Liver (tissue), 9 donors: Measurements from ENCODE around the gene TBX5. TPM values are rescaled to one million over a fixed set of nuclear protein-coding genes. Genes with fewer than 3 reads are reported as not detected.

Source experiments
- DNase-seq: peaks from one replicate; pipeline ENCODE4 v3.0.0-alpha.2; 2017; ENCODE audit warnings: low spot score
- H3K27ac ChIP-seq, 2 donors: one replicate each; pipeline ENCODE4 v1.7.0; 2013; ENCODE audit warnings: inconsistent platforms in 2 of 2, low read length in 2 of 2, control low read depth in 1 of 2, low read depth in 1 of 2, mild to moderate bottlenecking in 1 of 2
- H3K27me3 ChIP-seq, 4 donors: one replicate each; pipeline versions ENCODE4 v1.6.1 to v1.7.0; 2013; ENCODE audit warnings: low read length in 3 of 4, inconsistent platforms in 1 of 4, mild to moderate bottlenecking in 1 of 4, moderate library complexity in 1 of 4; ENCODE audit not compliant: control insufficient read depth in 4 of 4, insufficient read depth in 4 of 4
- H3K36me3 ChIP-seq, 4 donors: one replicate each; pipeline versions ENCODE4 v1.6.1 to v1.7.0; 2013; ENCODE audit warnings: low read length in 3 of 4, mild to moderate bottlenecking in 3 of 4, low read depth in 1 of 4, moderate library complexity in 1 of 4; ENCODE audit not compliant: control insufficient read depth in 4 of 4, insufficient read depth in 3 of 4
- H3K4me1 ChIP-seq, 4 donors: one replicate each; pipeline versions ENCODE4 v1.6.1 to v1.7.0; 2013; ENCODE audit warnings: low read length in 3 of 4, mild to moderate bottlenecking in 3 of 4, moderate library complexity in 1 of 4; ENCODE audit not compliant: control insufficient read depth in 4 of 4, insufficient read depth in 4 of 4
- H3K4me3 ChIP-seq, 3 donors: one replicate each; pipeline versions ENCODE4 v1.6.1 to v1.7.0; 2013; ENCODE audit warnings: low read length in 3 of 3, control low read depth in 1 of 3, low read depth in 1 of 3, mild to moderate bottlenecking in 1 of 3
- H3K9ac ChIP-seq, 2 donors: one replicate each; pipeline ENCODE4 v1.7.0; 2013; ENCODE audit warnings: low read length in 2 of 2, mild to moderate bottlenecking in 2 of 2, moderate library complexity in 2 of 2, control low read depth in 1 of 2, low read depth in 1 of 2
- H3K9me3 ChIP-seq, 4 donors: one replicate each; pipeline versions ENCODE4 v1.6.1 to v1.7.0; 2013; ENCODE audit warnings: low read length in 3 of 4; ENCODE audit not compliant: control insufficient read depth in 4 of 4
- ATF3 ChIP-seq: IDR thresholded peaks from 2 replicates; pipeline ENCODE4 v1.6.1; 2016; ENCODE audit warnings: antibody characterized with exemption
- CTCF ChIP-seq: fragments of 150-350 bp; IDR thresholded peaks from 2 replicates; pipeline ENCODE4 v1.5.1; 2017; ENCODE audit warnings: improper control_type of control experiment, low read depth, low read length; ENCODE audit not compliant: missing input control
- EGR1 ChIP-seq, 2 donors: IDR thresholded peaks; 2 replicates each; pipeline ENCODE4 v1.6.1; 2016 to 2018; ENCODE audit warnings: antibody characterized with exemption in 2 of 2, low read depth in 2 of 2
- FOXA2 ChIP-seq: IDR thresholded peaks from 2 replicates; pipeline ENCODE4 v1.6.1; 2016; ENCODE audit warnings: antibody characterized with exemption
- GABPA ChIP-seq, 2 donors: IDR thresholded peaks in 1 of 2; conservative IDR thresholded peaks in 1 of 2; 2 replicates each; pipeline ENCODE4 v1.6.1; 2016; ENCODE audit warnings: antibody characterized with exemption in 2 of 2, mild to moderate bottlenecking in 1 of 2, moderate library complexity in 1 of 2
- HNF4A ChIP-seq, 2 donors: conservative IDR thresholded peaks; 2 replicates each; pipeline ENCODE4 v1.6.1; 2016; ENCODE audit warnings: antibody characterized with exemption in 2 of 2, mild to moderate bottlenecking in 2 of 2
- HNF4G ChIP-seq: IDR thresholded peaks from 2 replicates; pipeline ENCODE4 v1.6.1; 2016; ENCODE audit warnings: antibody characterized with exemption
- JUND ChIP-seq, 2 donors: IDR thresholded peaks; 2 replicates each; pipeline ENCODE4 v1.6.1; 2016; ENCODE audit warnings: antibody characterized with exemption in 2 of 2
- MAX ChIP-seq: IDR thresholded peaks from 2 replicates; pipeline ENCODE4 v1.6.1; 2016; ENCODE audit warnings: antibody characterized with exemption
- NR2F2 ChIP-seq: IDR thresholded peaks from 2 replicates; pipeline ENCODE4 v1.6.1; 2016; ENCODE audit warnings: antibody characterized with exemption
- RAD21 ChIP-seq, 2 donors: IDR thresholded peaks; 2 replicates each; pipeline ENCODE4 v1.6.1; 2016; ENCODE audit warnings: antibody characterized with exemption in 2 of 2, mild to moderate bottlenecking in 2 of 2
- REST ChIP-seq: IDR thresholded peaks from 2 replicates; pipeline ENCODE4 v1.6.1; 2016; ENCODE audit warnings: antibody characterized with exemption, mild to moderate bottlenecking
- SP1 ChIP-seq: IDR thresholded peaks from 2 replicates; pipeline ENCODE4 v1.6.1; 2018; ENCODE audit warnings: antibody characterized with exemption, mild to moderate bottlenecking
- TAF1 ChIP-seq: conservative IDR thresholded peaks from 2 replicates; pipeline ENCODE4 v1.6.1; 2016; ENCODE audit warnings: antibody characterized with exemption, mild to moderate bottlenecking
- YY1 ChIP-seq: IDR thresholded peaks from 2 replicates; pipeline ENCODE4 v1.6.1; 2016; ENCODE audit warnings: antibody characterized with exemption, mild to moderate bottlenecking
- ZBTB33 ChIP-seq: IDR thresholded peaks from 2 replicates; pipeline ENCODE4 v1.6.1; 2016; ENCODE audit warnings: antibody characterized with exemption
- WGBS: extraction: QIAGEN DNeasy Blood & Tissue Kit; methylation state at CpG from one replicate; pipeline ENCODE4 v1.1.7; 2013; 5-methylcytosine and 5-hydroxymethylcytosine counted together
- polyA plus RNA-seq, 2 donors: library from polyadenylated mRNA; stranded (reverse) in 1 of 2; unstranded in 1 of 2; fragments of 200-250 nt in 1 of 2; fragments of >200 nt in 1 of 2; fragmentation: Nextera tagmentation in 1 of 2; extraction: Ambion mirVana in 1 of 2; gene quantifications; one replicate each; pipeline versions ENCODE4 v1.2.1 to v1.2.3, GENCODE V29; 2013 to 2015
- total RNA-seq, 2 donors: library from RNA; depleted of rRNA; stranded (reverse); fragments of >200 nt; gene quantifications; one replicate each; pipeline ENCODE4 v1.2.3, GENCODE V29; 2014
- donor health status: healthy.
- donor health status: healthy.
- donor health status: healthy.
- donor health status: healthy.
- donor health status: healthy.

TBX5 gene
- total and polyA plus RNA-seq, 4 donors = 0.03 TPM; not detected in 3

GRCh38 chr12:114440270-114441038 lies 34.5 kb upstream of the TBX5 start:
- Histone ChIP-seq H3K27me3 (peaks cover 4 to 43% (median 19%) of the 10 kb centered on the region in 4 donors), H3K9me3 (peaks cover 0 to 8% (median 1%) of the 10 kb centered on the region in 4 donors), H3K4me1 (peaks cover 0 to 8% (median 2%) of the 10 kb centered on the region in 4 donors), H3K9ac (no peak overlapping the region), H3K27ac (no peak overlapping the region), H3K4me3 (no peak overlapping the region), H3K36me3 (no peaks in the 10 kb centered on the region)
- no peak for TF ChIP-seq YY1
- TF ChIP-seq HNF4G = no peak
- TF ChIP-seq SP1 = no peak
- DNase-seq = no peak
- 4% methylated on average over 54 of the region's 54 CpGs for WGBS

GRCh38 chr12:114439817-114440216 lies 33.9 kb upstream of the TBX5 start:
- Histone ChIP-seq H3K9me3 (peaks cover 0 to 8% (median 1%) of the 10 kb centered on the region in 4 donors), H3K4me3 (no peak overlapping the region), H3K9ac (no peak overlapping the region), H3K36me3 (no peaks in the 10 kb centered on the region), H3K27me3 (peaks cover 3 to 40% (median 19%) of the 10 kb centered on the region in 4 donors), H3K4me1 (peaks cover 0 to 8% (median 2%) of the 10 kb centered on the region in 4 donors), H3K27ac (no peak overlapping the region)
- no peak for DNase-seq
- TF ChIP-seq HNF4A (conservative IDR thresholded peaks at IDR 0.05) = no peak
- TF ChIP-seq JUND (IDR thresholded peaks at IDR 0.05) = no peak
- no peak for TF ChIP-seq TAF1
- TF ChIP-seq REST = no peak
- no peak for TF ChIP-seq SP1
- no peak for TF ChIP-seq YY1
- no peak for TF ChIP-seq RAD21 (IDR thresholded peaks at IDR 0.05)
- no peak for TF ChIP-seq CTCF
- TF ChIP-seq MAX = no peak
- TF ChIP-seq EGR1 (IDR thresholded peaks at IDR 0.05; ENCODE audit: low read depth in 2 of 2) = no peak
- TF ChIP-seq ATF3 = no peak
- no peak for TF ChIP-seq GABPA (IDR thresholded peaks at IDR 0.05 in 1 of 2, conservative IDR thresholded peaks at IDR 0.05 in 1 of 2)
- TF ChIP-seq FOXA2 = no peak
- TF ChIP-seq ZBTB33 = no peak
- TF ChIP-seq NR2F2 = no peak
- 2% methylated on average over 19 of the region's 19 CpGs for WGBS
